CD4-positive, CD25-positive, alpha-beta regulatory T cell (primary cell): Measurements from ENCODE around the gene HMG20B. TPM values are rescaled to one million over a fixed set of nuclear protein-coding genes. Genes with fewer than 3 reads are reported as not detected.
"Not testable (repeated sequence)": the region's sequence is repeated elsewhere in the genome, so short reads cannot be mapped to it uniquely, and the experiment has no call there.

Source experiments
- ATAC-seq, 2 donors: fragments of 150-1000 bp; cut with Tn5 transposase; one replicate each; pipeline ENCODE4 v1.10.0; 2021; ENCODE audit warnings: low read depth in 2 of 2, moderate number of reproducible peaks in 2 of 2, moderate library complexity in 1 of 2
- DNase-seq, 3 donors: peaks; one replicate each; pipeline versions ENCODE4 v3.0.0 to v3.0.0-alpha.2; 2012 to 2022; ENCODE audit warnings: mixed read lengths in 1 of 3
- H3K27ac ChIP-seq: one replicate; pipeline ENCODE4 v1.7.0; 2013; ENCODE audit warnings: mild to moderate bottlenecking, low read length; ENCODE audit not compliant: insufficient read depth, poor library complexity, severe bottlenecking
- H3K27me3 ChIP-seq: one replicate; pipeline ENCODE4 v1.7.0; 2013; ENCODE audit warnings: low read length; ENCODE audit not compliant: control insufficient read depth, insufficient read depth
- H3K36me3 ChIP-seq: one replicate; pipeline ENCODE4 v1.7.0; 2013; ENCODE audit warnings: mild to moderate bottlenecking, low read length, moderate library complexity; ENCODE audit not compliant: control insufficient read depth, insufficient read depth
- H3K4me1 ChIP-seq: 2 replicates; pipeline ENCODE4 v1.7.0; 2013; ENCODE audit warnings: mild to moderate bottlenecking, low read length; ENCODE audit not compliant: insufficient read depth, control insufficient read depth, poor library complexity, severe bottlenecking
- H3K4me3 ChIP-seq: one replicate; pipeline ENCODE4 v1.7.0; 2013; ENCODE audit warnings: low read depth, mild to moderate bottlenecking, low read length, moderate library complexity
- H3K9me3 ChIP-seq, 2 experiments: 1 replicate in 1 of 2; 2 replicates in 1 of 2; pipeline ENCODE4 v1.7.0; 2013; ENCODE audit warnings: low read length in 2 of 2, mild to moderate bottlenecking in 1 of 2, moderate library complexity in 1 of 2; ENCODE audit not compliant: control insufficient read depth in 2 of 2
- H3K27ac Mint-ChIP-seq, 3 donors: one replicate each; pipeline ENCODE4 v1.8.0; 2020 to 2022; ENCODE audit warnings: mild to moderate bottlenecking in 3 of 3, mixed read lengths in 3 of 3, moderate library complexity in 2 of 3
- H3K27me3 Mint-ChIP-seq: one replicate; pipeline ENCODE4 v1.8.0; 2022; ENCODE audit warnings: mild to moderate bottlenecking, mixed read lengths
- H3K36me3 Mint-ChIP-seq: one replicate; pipeline ENCODE4 v1.8.0; 2020; ENCODE audit warnings: mixed read lengths
- H3K4me1 Mint-ChIP-seq, 4 donors: one replicate each; pipeline ENCODE4 v1.8.0; 2020 to 2022; ENCODE audit warnings: mixed read lengths in 4 of 4, mild to moderate bottlenecking in 1 of 4
- H3K4me3 Mint-ChIP-seq, 4 donors: one replicate each; pipeline ENCODE4 v1.8.0; 2020 to 2022; ENCODE audit warnings: mild to moderate bottlenecking in 4 of 4, mixed read lengths in 4 of 4, moderate library complexity in 3 of 4
- H3K9me3 Mint-ChIP-seq, 7 donors: one replicate each; pipeline ENCODE4 v1.8.0; 2020 to 2022; ENCODE audit warnings: mixed read lengths in 7 of 7, mild to moderate bottlenecking in 3 of 7, moderate library complexity in 2 of 7
- polyA plus RNA-seq, 4 donors: library from polyadenylated mRNA; unstranded; fragments of 300-500 nt; fragmentation: Illumina TruSeq; gene quantifications; one replicate each; pipeline ENCODE4 v1.2.3, GENCODE V29; 2021
- total RNA-seq: library from RNA; stranded (reverse); gene quantifications from one replicate; pipeline ENCODE4 v1.2.3, GENCODE V29; 2022

The HMG20B gene
- total and polyA plus RNA-seq, 5 donors from 2014 or later, result 35.4 to 49.3 (median 42.6) TPM

GRCh38 chr19:3575949-3576673 is 3.4 kb downstream of the HMG20B start:
- Histone ChIP-seq H3K27ac (no peak overlapping the region), H3K36me3 (no peaks in the 10 kb centered on the region), H3K4me1 (peaks cover 19% of the 10 kb centered on the region), H3K9me3 (no peaks in the 10 kb centered on the region), H3K27me3 (no peaks in the 10 kb centered on the region), H3K4me3 (no peak overlapping the region)
- H3K27ac Mint-ChIP-seq, result no peak overlapping the region
- DNase-seq (no peak), ATAC-seq (no peak)
- peaks cover 7% of the 10 kb centered on the region for H3K36me3 Mint-ChIP-seq
- H3K4me1 Mint-ChIP-seq, result peaks cover 0 to 22% (median 8%) of the 10 kb centered on the region in 4 donors
- no peaks in the 10 kb centered on the region for H3K27me3 Mint-ChIP-seq
- H3K4me3 Mint-ChIP-seq, result no peak overlapping the region
- H3K9me3 Mint-ChIP-seq, result no peaks in the 10 kb centered on the region

DNA sequence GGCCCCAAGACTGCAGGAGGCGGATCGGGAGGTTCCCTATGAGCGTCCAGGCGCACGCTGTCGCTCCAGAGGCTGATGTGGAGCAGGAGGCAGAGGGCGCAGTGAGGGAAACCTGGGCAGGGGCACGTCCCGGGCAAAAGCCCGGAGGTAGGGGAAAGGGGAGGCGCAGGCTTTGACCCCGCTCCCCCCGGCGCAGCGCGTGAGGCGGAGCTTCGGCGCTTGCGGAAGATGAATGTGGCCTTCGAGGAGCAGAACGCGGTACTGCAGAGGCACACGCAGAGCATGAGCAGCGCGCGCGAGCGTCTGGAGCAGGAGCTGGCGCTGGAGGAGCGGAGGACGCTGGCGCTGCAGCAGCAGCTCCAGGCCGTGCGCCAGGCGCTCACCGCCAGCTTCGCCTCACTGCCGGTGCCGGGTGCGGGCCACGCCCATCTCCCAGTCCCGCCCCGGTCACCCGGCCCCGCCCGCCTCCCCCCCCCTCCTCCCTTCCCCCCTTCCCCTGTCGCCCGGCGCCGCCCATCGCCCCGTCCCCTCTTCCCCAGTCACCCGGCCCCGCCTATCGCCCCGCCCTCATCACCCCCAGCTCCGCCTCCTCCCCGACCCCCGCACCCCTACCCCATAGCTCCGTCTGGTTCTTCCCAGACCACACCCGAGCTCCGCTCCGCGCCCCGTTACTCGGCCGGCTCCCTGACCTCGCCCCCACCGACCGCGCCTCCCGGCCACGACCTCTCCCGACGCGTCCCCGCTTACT is 4.1 kb downstream of the HMG20B start:
- H3K9me3 ChIP-seq, result no peaks in the 10 kb centered on the region
- H3K27ac ChIP-seq, result no peak overlapping the region
- no peak overlapping the region for H3K27ac Mint-ChIP-seq
- ATAC-seq (no peak), DNase-seq (no peak)
- H3K4me1 ChIP-seq, result peaks cover 19% of the 10 kb centered on the region
- H3K4me3 ChIP-seq, result no peak overlapping the region
- peaks cover 0 to 19% (median 6%) of the 10 kb centered on the region in 4 donors for H3K4me1 Mint-ChIP-seq
- no peaks in the 10 kb centered on the region for H3K9me3 Mint-ChIP-seq
- no peaks in the 10 kb centered on the region for H3K36me3 ChIP-seq
- peaks cover 7% of the 10 kb centered on the region for H3K36me3 Mint-ChIP-seq
- no peak overlapping the region for H3K4me3 Mint-ChIP-seq
- no peaks in the 10 kb centered on the region for H3K27me3 ChIP-seq
- peaks cover 1% of the 10 kb centered on the region for H3K27me3 Mint-ChIP-seq

DNA sequence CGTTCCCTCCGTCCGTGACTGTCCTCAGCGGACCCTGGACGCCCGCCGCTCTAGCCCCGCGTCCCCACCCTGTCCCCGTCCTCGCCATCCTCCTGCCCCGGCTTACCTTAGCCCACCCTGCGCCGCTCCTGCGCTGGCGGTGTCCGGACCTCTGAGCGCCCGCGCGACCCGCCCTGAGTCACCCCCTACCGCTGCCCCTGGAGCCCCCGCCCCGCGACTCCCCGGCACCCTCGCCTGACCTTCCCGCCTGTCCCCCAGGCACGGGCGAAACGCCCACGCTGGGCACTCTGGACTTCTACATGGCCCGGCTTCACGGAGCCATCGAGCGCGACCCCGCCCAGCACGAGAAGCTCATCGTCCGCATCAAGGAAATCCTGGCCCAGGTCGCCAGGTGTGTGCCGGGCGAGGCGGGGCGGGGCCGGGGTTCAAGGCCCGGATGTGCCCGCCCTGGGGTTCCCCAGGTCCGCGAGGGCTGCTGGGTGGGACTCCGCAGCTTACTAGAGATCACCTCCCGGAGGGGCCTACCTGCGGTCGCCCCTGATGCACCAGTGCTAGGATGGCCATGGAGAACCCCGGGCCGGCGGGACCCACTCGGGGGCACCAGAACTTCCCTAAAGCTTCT is 5.1 kb downstream of the HMG20B start:
- peaks cover 7% of the 10 kb centered on the region for H3K36me3 Mint-ChIP-seq
- no peak for ATAC-seq
- Histone ChIP-seq H3K27me3 (no peaks in the 10 kb centered on the region), H3K4me1 (peaks cover 13% of the 10 kb centered on the region), H3K36me3 (no peaks in the 10 kb centered on the region), H3K4me3 (no peak overlapping the region), H3K27ac (no peak overlapping the region), H3K9me3 (no peaks in the 10 kb centered on the region)
- peaks cover 4% of the 10 kb centered on the region for H3K27me3 Mint-ChIP-seq
- H3K4me1 Mint-ChIP-seq, result peaks cover 0 to 11% (median 4%) of the 10 kb centered on the region in 4 donors
- H3K4me3 Mint-ChIP-seq, result peak overlapping the region in 1 of 4 donors; percentile 43
- no peaks in the 10 kb centered on the region for H3K9me3 Mint-ChIP-seq
- no peak for DNase-seq
- H3K27ac Mint-ChIP-seq, result no peak overlapping the region

DNA sequence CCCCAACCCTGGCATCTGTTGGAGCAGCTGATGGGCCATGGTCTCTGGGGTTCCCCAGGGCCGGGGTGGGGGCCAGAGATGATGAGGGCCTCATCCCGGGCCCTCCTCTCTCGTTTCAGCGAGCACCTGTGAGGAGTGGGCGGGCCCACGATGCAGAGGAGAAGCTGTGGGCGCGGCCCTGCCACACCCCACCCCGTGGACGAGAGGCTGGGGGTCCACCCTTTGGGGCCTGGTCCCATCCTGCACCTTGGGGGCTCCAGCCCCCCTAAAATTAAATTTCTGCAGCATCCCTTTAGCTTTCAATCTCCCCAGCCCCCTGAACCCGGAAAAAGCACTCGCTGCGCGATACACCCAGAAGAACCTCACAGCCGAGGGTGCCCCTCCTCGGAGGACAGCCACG is 5.6 kb downstream of the HMG20B start:
- H3K4me1 Mint-ChIP-seq, result peaks cover 0 to 11% (median 4%) of the 10 kb centered on the region in 4 donors
- no peak for ATAC-seq

GRCh38 chr19:3580156-3580934 is 7.6 kb downstream of the HMG20B start:
- Histone ChIP-seq H3K27ac (no peak overlapping the region), H3K4me1 (peaks cover 3% of the 10 kb centered on the region), H3K36me3 (no peaks in the 10 kb centered on the region), H3K27me3 (no peaks in the 10 kb centered on the region), H3K9me3 (no peaks in the 10 kb centered on the region), H3K4me3 (no peak overlapping the region)
- H3K9me3 Mint-ChIP-seq, result no peaks in the 10 kb centered on the region
- H3K4me1 Mint-ChIP-seq, result peaks cover 0 to 1% (median under 1%) of the 10 kb centered on the region in 4 donors
- peak overlapping the region in 1 of 4 donors; percentile 71 for H3K4me3 Mint-ChIP-seq
- H3K27ac Mint-ChIP-seq, result no peak overlapping the region
- no peak for DNase-seq
- H3K36me3 Mint-ChIP-seq, result peaks cover 2% of the 10 kb centered on the region
- peaks cover 4% of the 10 kb centered on the region for H3K27me3 Mint-ChIP-seq
- no peak for ATAC-seq

More for the DNA sequence above, 5.6 kb downstream of the HMG20B start:
- DNase-seq, result no peak
- Mint-ChIP-seq H3K27me3 (peaks cover 4% of the 10 kb centered on the region), H3K9me3 (no peaks in the 10 kb centered on the region), H3K27ac (no peak overlapping the region), H3K4me3 (no peak overlapping the region), H3K36me3 (peaks cover 7% of the 10 kb centered on the region)
- Histone ChIP-seq H3K4me3 (no peak overlapping the region), H3K27me3 (no peaks in the 10 kb centered on the region), H3K27ac (no peak overlapping the region), H3K36me3 (no peaks in the 10 kb centered on the region), H3K4me1 (peaks cover 9% of the 10 kb centered on the region), H3K9me3 (no peaks in the 10 kb centered on the region)

GRCh38 chr19:3581792-3582191 is 9.0 kb downstream of the HMG20B start:
- not testable (repeated sequence) for H3K4me1 Mint-ChIP-seq, H3K27me3 ChIP-seq, H3K36me3 ChIP-seq, H3K9me3 ChIP-seq, H3K4me3 Mint-ChIP-seq, H3K9me3 Mint-ChIP-seq, H3K4me1 ChIP-seq, H3K27me3 Mint-ChIP-seq, H3K4me3 ChIP-seq, ATAC-seq, H3K27ac Mint-ChIP-seq, DNase-seq, H3K36me3 Mint-ChIP-seq, H3K27ac ChIP-seq

- not testable (repeated sequence) for DNase-seq, H3K27me3 ChIP-seq, H3K36me3 Mint-ChIP-seq, H3K4me3 ChIP-seq, ATAC-seq, H3K9me3 ChIP-seq, H3K4me1 Mint-ChIP-seq, H3K27me3 Mint-ChIP-seq, H3K9me3 Mint-ChIP-seq, H3K27ac Mint-ChIP-seq, H3K36me3 ChIP-seq, H3K4me3 Mint-ChIP-seq, H3K4me1 ChIP-seq, H3K27ac ChIP-seq
Observed at GRCh38 chr19:3584036-3584802, 11.5 kb downstream of the HMG20B start.
